HEK293T (cell line): ENCODE measurements around the gene EIF2S3.

Source experiments
- CTCF ChIA-PET: fragments of 350-600 bp; formaldehyde crosslinking; extraction: SDS; loops from one replicate; lab custom pipeline; 2021; ENCODE audit warnings: antibody characterized with exemption, inconsistent platforms; lab: Yijun Ruan, JAX
- POLR2A ChIA-PET: fragments of 350-600 bp; formaldehyde crosslinking; extraction: SDS; loops from one replicate; lab custom pipeline; 2020; ENCODE audit warnings: antibody characterized with exemption, inconsistent platforms; lab: Yijun Ruan, JAX
- DNase-seq: peaks from one replicate; pipeline ENCODE4 v3.0.0; 2012; ENCODE audit warnings: mixed read lengths; ENCODE audit errors: extremely low spot score
- ARNT ChIP-seq: fragments of 450-650 bp; IDR thresholded peaks from 2 replicates; pipeline ENCODE4 v1.6.1; 2017; ENCODE audit warnings: mild to moderate bottlenecking
- BHLHE40 ChIP-seq: fragments of 450-650 bp; IDR thresholded peaks from 2 replicates; pipeline ENCODE4 v1.6.1; 2016; ENCODE audit warnings: mild to moderate bottlenecking, moderate library complexity, borderline replicate concordance
- CTBP1 ChIP-seq: fragments of 450-650 bp; IDR thresholded peaks from 2 replicates; pipeline ENCODE4 v1.6.1; 2016; ENCODE audit warnings: borderline replicate concordance
- ELF4 ChIP-seq: fragments of 450-650 bp; IDR thresholded peaks from 2 replicates; pipeline ENCODE4 v1.6.1; 2017; ENCODE audit warnings: antibody characterized with exemption
- FOXA1 ChIP-seq: fragments of 450-650 bp; IDR thresholded peaks from 2 replicates; pipeline ENCODE4 v1.6.1; 2016; ENCODE audit warnings: mild to moderate bottlenecking
- FOXK2 ChIP-seq: fragments of 450-650 bp; IDR thresholded peaks from 2 replicates; pipeline ENCODE4 v1.6.1; 2016; ENCODE audit warnings: mild to moderate bottlenecking
- FOXM1 ChIP-seq: fragments of 450-650 bp; IDR thresholded peaks from 2 replicates; pipeline ENCODE4 v1.6.1; 2017; ENCODE audit warnings: mild to moderate bottlenecking, borderline replicate concordance
- HDGF ChIP-seq: fragments of 450-650 bp; IDR thresholded peaks from 2 replicates; pipeline ENCODE4 v1.6.1; 2017; ENCODE audit warnings: antibody characterized with exemption, borderline replicate concordance
- L3MBTL2 ChIP-seq: fragments of 450-650 bp; conservative IDR thresholded peaks from 2 replicates; pipeline ENCODE4 v1.6.1; 2016; ENCODE audit warnings: mild to moderate bottlenecking
- LEF1 ChIP-seq: fragments of 450-650 bp; IDR thresholded peaks from 2 replicates; pipeline ENCODE4 v1.6.1; 2017; ENCODE audit warnings: mild to moderate bottlenecking, borderline replicate concordance
- NFRKB ChIP-seq: fragments of 450-650 bp; IDR thresholded peaks from 2 replicates; pipeline ENCODE4 v1.6.1; 2016; ENCODE audit warnings: mild to moderate bottlenecking, moderate library complexity
- SP1 ChIP-seq: fragments of 450-650 bp; IDR thresholded peaks from 2 replicates; pipeline ENCODE4 v1.6.1; 2017
- SUZ12 ChIP-seq: fragments of 450-650 bp; IDR thresholded peaks from 2 replicates; pipeline ENCODE4 v1.6.1; 2016; ENCODE audit warnings: mild to moderate bottlenecking
- TARDBP ChIP-seq: fragments of 450-650 bp; IDR thresholded peaks from 2 replicates; pipeline ENCODE4 v1.6.1; 2016
- ZNF384 ChIP-seq: fragments of 450-650 bp; IDR thresholded peaks from 2 replicates; pipeline ENCODE4 v1.6.1; 2016
- TF ChIP-seq, protein P1 (sequence below): fragments of 450-650 bp; IDR thresholded peaks from 2 replicates; pipeline ENCODE4 v1.6.1; 2016

EIF2S3 gene

DNA sequence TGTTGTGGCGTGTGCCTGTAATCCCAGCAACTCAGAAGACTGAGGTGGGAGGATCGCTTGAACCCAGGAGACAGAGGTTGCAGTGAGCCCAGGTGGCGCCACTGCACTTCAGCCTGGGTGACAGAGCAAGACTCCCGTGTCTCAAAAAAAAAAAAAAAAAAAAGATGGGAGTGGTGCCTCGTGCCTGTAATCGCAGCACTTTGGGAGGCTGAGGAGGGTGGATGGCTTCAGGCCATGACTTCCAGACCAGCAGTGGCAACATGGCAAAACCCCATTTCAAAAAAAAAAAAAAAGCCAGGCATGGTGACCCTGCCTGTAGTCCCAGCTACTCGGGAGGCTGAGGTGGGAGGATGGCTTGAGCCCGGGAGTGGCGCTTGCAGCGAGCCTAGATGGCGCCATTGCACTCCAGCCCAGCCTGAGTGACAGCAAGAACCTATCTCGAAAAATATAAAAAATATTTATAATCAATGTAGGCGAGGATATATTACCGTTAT is 27.0 kb downstream of the EIF2S3 start:
- no peak for TF ChIP-seq LEF1
- TF ChIP-seq ZNF384: peak; percentile 99
- TF ChIP-seq FOXK2: no peak
- TF ChIP-seq, protein P1, sequence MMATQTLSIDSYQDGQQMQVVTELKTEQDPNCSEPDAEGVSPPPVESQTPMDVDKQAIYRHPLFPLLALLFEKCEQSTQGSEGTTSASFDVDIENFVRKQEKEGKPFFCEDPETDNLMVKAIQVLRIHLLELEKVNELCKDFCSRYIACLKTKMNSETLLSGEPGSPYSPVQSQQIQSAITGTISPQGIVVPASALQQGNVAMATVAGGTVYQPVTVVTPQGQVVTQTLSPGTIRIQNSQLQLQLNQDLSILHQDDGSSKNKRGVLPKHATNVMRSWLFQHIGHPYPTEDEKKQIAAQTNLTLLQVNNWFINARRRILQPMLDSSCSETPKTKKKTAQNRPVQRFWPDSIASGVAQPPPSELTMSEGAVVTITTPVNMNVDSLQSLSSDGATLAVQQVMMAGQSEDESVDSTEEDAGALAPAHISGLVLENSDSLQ: peak; percentile 90
- DNase-seq: peak; percentile 38
- ChIA-PET CTCF (interaction anchor here (0.6 to 1.0 kb wide), 4 partner anchors 36 to 177 kb away, joined by 3 read pairs; no protein-coding TSS in a partner anchor), POLR2A (no interaction called here)

DNA sequence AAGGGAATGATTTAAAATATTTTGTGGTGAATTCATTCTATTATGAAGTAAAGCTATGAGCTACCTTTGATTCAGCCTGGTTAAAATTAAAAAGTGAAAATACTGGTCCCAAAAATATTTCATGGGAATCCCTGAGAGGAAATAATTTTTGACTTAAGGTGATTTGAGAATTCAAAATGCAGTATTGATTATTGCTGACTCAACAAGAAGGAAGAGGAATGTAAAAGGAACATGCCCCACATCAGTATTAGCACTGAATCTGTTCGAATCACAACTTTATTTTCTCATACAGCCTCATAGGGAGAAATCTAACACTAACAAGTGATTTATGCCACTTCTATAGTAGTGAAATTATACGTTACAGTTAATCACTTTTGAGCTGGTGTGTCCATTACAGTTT is 27.7 kb downstream of the EIF2S3 start:
- no peak for DNase-seq
- ChIA-PET CTCF (interaction anchor here (0.6 to 1.1 kb wide), 2 partner anchors 41 to 119 kb away, joined by 3 to 7 read pairs; no protein-coding TSS in a partner anchor), POLR2A (no interaction called here)
- TF ChIP-seq, protein P1: no peak
- TF ChIP-seq TARDBP (no peak), LEF1 (no peak), CTBP1 (no peak), FOXK2 (no peak), L3MBTL2 (no peak), BHLHE40 (no peak), ARNT (no peak)

DNA sequence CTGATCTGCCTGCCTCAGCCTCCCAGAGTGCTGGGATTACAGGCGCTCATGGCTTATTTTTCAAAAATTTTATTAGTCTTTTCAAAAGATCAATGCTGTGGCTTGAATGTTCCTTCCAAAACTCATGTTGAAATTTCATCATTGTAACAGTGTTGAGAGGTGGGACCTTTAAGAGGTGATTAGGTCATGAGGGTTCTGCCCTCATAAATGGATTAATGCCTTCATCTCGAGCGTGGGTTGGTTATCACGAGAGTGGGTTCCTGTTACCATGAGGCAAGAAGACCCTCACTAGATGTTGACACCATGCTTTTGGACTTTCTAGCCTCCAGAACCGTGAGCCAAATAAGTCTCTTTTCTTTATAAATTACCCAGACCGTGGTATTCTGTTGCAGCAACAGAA is 30.3 kb downstream of the EIF2S3 start:
- TF ChIP-seq LEF1: no peak
- TF ChIP-seq ELF4: no peak
- TF ChIP-seq ARNT: no peak
- no peak for TF ChIP-seq SUZ12
- TF ChIP-seq ZNF384: no peak
- no peak for TF ChIP-seq L3MBTL2
- TF ChIP-seq BHLHE40: no peak
- no peak for TF ChIP-seq SP1
- TF ChIP-seq NFRKB: no peak
- TF ChIP-seq CTBP1: no peak
- TF ChIP-seq FOXA1: no peak
- no peak for TF ChIP-seq FOXM1
- no peak for DNase-seq
- ChIA-PET CTCF (interaction anchor here (0.6 kb wide), 1 partner anchor 160 kb away, joined by 3 read pairs; no protein-coding TSS in a partner anchor), POLR2A (no interaction called here)

DNA sequence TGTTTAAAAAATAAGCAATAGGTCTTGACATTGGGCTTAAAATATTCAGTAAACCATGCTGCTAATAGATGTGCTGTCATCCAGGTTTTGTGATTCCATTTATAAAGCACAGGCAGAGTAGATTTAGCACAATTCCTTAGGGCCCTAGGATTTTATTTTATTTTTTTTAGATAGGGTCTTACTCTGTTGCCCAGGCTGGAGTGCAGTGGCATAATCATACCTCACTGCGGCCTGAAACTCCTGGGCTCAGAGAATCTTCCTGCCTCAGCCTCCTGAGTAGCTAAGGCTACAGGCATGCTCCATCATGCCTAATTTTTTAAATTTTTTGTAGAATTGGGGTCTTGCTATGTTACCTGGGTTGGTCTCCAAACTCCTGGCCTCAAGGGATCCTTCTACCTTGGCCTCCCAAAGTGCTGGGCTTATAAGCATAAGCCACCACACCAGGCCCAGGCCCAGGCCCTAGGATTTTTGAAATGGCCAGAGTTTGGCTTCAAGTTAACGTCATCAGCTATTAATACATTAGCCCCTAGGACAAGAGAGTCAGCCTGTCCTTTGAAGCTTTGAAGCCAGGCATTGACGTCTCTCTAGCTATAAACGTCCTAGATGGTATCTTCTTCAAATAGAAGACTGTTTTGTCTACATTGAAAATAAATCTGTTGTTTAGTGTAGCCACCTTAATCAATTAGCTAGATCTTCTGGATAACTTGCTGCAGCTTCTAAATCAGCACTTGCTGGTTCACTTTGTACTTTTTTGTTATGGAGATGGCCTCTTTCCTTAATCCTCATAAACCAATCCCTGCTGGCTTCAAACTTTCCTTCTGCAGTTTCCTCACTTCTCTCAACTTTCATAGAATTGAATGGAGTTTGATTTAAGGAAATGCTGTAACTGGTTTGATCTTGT is 35.8 kb downstream of the EIF2S3 start:
- no peak for DNase-seq
- POLR2A ChIA-PET: interaction anchor here (0.7 to 1.0 kb wide), 2 partner anchors 9 to 59 kb away, joined by 3 read pairs; partner anchors contain the start of gene ZFX
- CTCF ChIA-PET: interaction anchor here (1.0 kb wide), 1 partner anchor 12 kb away, joined by 4 read pairs; no protein-coding TSS in a partner anchor
- TF ChIP-seq HDGF: no peak
- TF ChIP-seq TARDBP: no peak
- TF ChIP-seq ZNF384: no peak
- no peak for TF ChIP-seq SP1

DNA sequence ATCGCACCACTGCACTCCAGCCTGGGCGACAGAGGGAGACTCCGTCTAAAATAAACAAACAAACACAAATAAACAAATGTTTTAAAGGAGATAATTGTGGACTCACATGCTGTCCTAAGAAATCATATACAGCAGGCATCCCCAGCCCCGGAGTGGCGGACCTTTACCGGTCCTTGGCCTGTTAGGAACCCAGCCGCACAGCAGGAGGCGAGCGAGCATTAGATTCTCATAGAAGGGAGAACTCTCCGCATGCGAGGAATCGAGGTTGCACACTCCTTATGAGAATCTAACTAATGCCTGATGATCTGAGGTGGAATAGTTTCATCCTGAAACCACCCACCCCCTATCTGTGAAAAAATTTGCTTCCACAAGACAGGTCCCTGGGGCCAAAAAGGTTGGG is 39.0 kb downstream of the EIF2S3 start:
- POLR2A ChIA-PET: no interaction called here
- TF ChIP-seq SP1 (no peak), HDGF (no peak), FOXA1 (no peak), FOXK2 (no peak), CTBP1 (no peak), ZNF384 (no peak), TARDBP (no peak), ELF4 (no peak), SUZ12 (no peak)
- TF ChIP-seq, protein P1: no peak
- DNase-seq: no peak
- CTCF ChIA-PET: no interaction called here

DNA sequence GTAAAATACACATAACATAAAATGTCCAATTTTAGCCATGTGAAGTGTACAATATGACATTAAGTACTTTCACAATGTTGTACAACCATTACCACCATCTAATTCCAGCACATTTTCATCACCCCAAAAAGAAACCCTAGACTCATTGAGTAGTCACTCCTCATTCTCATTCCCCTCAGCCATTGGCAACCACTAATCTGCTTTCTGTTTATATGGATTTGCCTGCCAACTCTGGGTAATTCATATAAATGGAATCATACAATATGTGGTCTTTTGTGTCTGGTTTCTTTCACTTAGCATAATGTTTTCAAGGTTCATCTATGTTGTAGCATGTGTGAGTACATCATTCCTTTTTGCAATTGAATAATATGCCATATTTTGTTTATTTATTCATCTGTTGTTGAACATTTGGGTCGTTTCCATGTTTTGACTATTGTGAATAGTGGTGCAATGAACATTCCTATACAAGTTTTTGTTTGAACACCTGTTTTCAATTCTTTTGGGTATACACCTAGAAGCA is 43.0 kb downstream of the EIF2S3 start:
- no peak for DNase-seq
- TF ChIP-seq HDGF (no peak), FOXA1 (no peak), SUZ12 (no peak)
- CTCF ChIA-PET: no interaction called here
- POLR2A ChIA-PET: no interaction called here
